Measurements from ENCODE around the gene CCKAR.
"Not testable (repeated sequence)": the region's sequence is repeated elsewhere in the genome, so short reads cannot be mapped to it uniquely, and the experiment has no call there.

The CCKAR gene, protein sequence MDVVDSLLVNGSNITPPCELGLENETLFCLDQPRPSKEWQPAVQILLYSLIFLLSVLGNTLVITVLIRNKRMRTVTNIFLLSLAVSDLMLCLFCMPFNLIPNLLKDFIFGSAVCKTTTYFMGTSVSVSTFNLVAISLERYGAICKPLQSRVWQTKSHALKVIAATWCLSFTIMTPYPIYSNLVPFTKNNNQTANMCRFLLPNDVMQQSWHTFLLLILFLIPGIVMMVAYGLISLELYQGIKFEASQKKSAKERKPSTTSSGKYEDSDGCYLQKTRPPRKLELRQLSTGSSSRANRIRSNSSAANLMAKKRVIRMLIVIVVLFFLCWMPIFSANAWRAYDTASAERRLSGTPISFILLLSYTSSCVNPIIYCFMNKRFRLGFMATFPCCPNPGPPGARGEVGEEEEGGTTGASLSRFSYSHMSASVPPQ

GRCh38 chr4:26490111-26490959, at the start of gene CCKAR:
Gene CCKAR (minus strand): TSS chr4:26490484. CDS start chr4:26490267, 217 bp downstream.
- DNase-seq: no peak

GRCh38 chr4:26533685-26534084, 43.4 kb upstream of the CCKAR start:
- no peak for DNase-seq

- DNase-seq: no peak
Measured at GRCh38 chr4:26531491-26532116, 41.3 kb upstream of the CCKAR start.

DNA sequence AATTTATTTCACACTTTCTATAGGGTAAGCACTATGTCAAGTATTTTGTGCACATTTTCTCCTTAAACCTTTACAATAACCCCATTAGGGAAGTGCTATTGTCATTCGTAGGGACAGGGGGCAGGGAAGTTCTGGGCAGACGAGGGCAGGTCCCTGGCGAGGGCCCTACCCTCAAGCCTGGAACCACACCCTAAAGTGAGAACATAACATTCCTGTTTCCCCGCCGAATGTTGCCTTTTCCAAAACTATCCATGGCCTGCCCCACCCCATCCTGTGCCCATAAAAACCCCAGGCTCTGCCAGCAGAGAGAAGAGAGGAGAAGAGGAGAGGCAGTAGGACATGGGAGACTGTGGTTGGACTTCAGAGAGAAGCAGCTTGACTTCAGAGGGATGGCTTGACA, 39.8 kb upstream of the CCKAR start:
- no peak for DNase-seq

DNA sequence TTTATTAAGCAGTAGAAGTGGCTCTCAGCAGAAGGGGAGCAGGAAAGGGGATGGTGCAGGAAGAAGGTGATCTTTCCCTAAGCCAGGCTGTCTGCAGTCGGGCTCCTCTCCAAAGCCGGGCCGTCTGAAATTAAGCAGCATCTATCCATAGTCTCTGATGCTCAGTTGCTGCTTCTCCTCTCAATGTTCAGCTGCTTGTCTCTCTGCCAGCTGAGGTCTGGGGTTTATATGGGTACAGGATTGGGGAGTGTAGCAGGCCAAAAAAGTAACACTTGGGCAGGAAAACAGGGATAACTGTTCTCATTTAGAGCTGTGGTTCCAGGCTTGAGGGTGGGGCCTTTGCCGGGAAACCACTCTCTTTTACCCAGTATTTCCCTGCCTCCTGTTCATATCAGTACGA, 39.2 kb upstream of the CCKAR start:
- DNase-seq: no peak

- no peak for DNase-seq
Measured at GRCh38 chr4:26525771-26526150, 35.5 kb upstream of the CCKAR start.

DNA sequence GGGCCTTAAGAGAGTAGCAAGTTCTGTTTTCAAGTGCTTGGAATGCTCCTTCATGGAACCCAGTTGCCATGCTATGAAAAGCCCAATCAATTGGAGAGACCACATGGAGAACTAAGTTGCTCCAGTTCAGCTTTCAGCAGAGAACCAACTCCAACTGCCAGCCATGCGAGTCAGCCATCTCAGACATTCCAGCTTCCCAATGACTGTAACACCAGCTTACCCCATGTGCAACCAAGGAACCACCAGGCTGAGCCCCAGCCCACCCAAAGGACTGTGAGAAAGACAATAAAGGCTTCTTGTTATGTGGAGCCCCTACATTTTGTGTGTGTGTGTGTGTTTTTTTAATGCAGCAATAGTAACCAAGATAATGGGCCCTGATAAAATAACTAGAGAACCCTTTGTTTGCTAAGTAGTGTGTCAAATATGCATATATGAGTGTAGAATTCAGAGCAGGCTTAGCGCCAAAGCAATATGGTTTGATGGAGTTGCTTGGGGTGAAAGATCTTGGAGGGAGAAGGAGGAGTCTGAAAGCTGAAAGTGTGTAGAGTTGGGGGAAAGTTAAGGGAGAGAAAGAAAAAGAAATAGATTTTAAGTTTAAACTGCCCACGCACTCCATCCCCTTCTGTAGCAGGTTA, 35.0 kb upstream of the CCKAR start:
- DNase-seq: no peak

- no peak for DNase-seq
Measured at GRCh38 chr4:26524011-26524410, 33.7 kb upstream of the CCKAR start.

DNA sequence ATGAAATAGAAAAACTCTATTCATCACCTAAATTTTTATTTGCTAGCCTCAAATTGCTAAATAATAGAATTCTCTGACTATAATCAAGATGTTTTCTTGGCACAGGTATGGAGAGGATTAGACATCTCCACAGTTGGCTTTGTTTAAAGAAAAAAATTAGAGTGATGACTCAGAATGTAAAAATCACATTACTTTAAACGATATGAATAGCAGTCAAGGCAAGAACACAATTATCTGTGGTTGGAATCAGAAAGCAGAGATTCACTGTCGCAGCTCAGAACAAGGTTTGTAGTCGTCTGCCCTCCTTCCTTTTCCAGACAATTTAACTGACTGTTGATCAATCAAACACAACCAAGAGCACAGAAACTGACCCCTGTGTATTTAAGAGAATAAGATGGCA, 32.2 kb upstream of the CCKAR start:
- DNase-seq: no peak

DNA sequence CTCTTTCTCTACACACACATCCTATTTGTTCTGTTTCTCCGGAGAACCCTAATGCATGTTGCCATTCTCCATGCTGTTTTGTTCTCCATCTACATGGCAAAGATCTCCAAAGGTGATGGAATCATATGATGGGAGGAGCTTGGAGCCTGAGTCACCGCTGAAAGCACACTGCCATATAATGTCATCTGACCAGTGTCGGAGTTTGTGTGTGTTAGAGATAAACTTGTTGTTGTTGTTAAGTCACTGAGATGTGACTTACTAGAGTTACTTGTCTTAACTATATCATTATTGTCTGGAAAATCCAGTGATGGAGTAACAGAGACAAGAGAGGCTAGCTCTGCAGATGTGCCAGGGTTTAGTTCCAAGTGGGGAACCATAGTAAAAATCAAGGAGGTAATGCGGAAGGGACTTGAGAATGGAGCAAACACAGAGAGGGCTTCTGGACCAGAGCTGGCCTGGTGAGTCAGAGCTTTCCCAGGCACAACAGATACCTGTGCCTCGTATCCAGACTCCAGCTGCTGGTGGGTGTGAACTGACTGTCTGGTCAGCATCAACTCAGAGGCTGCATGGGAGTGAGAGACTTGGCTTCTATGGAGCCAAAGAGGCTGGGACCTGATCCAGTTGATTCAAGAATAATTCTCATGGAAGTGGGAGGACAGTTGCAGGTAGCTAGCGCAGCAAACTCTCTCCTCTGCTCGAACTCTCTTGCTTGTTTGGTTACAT, 30.6 kb upstream of the CCKAR start:
- no peak for DNase-seq

DNA sequence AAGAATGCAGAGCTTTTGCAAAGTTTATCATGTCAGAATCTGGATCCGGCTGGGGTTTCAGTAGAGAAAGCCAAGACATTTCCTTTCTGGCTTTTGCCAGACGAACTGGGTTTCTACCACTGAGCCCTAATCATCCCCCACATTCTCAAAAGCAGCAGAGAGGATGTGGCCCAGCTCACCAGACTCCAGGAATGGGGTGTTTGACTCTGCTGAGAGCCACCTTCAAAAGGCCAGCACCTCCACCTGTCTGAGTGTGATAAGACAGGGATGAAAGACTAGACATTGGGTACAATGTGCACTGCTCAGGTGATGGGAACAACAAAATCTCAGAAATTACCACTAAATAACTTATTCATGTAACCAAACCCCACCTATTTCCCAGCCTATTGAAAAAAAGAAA, 25.7 kb upstream of the CCKAR start:
- no peak for DNase-seq

DNA sequence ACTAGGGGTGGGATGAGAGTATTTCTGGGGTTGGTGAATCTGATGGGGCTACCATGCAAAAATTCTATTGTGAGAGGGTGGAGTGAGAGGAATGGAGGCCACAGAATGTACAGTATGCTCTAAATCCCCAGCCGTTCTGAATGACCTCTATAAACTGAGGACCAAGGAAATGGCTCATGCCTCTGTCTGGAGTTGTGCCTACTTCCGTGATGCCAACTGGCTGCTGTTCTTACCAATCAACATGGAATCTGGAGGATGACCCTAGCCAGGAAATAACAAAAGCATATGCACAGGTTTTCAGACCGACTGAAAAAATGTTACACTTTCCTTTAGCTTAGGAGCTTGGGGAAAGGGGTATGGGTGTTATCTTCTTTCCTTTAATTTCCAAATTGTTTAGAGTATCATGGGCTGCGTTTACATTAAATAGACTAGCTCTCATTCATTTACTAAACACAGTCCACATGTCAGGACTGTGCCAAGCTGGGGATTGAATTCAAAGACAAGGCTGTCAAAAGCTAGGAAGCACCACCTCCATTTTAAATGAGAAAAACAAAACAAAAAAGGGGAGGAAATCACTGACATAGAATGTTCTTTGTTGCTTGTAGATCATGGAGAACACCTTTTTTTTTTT, 20.2 kb upstream of the CCKAR start:
- no peak for DNase-seq

- DNase-seq: no peak
Measured at GRCh38 chr4:26509681-26510333, 19.5 kb upstream of the CCKAR start.

DNA sequence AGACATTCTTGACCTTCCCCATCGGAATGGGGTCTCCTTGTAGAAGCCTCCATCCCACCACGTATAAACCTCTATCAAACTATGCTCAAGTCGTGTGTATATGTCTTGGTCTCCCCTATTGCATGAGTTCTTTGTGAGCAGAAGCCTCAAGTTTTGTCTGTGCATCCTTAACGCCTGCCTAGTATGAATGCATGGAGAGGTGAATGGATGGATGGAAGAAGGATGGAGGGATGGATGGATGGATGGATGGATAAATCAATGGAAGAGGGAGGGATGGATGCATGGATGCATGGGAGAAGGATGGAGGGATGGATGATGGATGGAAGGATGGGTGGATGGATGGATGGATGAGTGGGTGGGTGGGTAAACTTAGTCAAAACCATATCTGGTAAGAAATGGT, 17.0 kb upstream of the CCKAR start:
- no peak for DNase-seq

- DNase-seq: no peak
Measured at GRCh38 chr4:26503844-26504243, 13.6 kb upstream of the CCKAR start.

DNA sequence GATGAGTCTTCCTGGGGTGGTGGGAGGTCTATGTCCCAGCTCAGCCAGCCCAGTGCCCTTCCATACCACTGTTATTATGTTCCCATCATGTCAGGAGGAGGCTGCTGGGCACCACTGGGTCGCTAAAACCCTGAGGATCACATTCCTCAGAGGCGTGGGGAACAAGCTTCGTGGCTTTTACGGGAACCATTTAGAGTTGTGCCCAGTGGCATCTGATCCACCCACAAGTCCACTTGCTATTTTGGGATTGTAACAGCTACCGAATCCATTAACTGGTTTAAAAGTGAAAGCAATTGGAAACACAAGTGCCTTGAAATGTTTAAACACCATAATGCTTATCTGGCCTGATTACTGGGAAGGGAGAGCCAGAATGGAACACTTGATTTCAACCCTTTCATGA, 13.1 kb upstream of the CCKAR start:
- no peak for DNase-seq

DNA sequence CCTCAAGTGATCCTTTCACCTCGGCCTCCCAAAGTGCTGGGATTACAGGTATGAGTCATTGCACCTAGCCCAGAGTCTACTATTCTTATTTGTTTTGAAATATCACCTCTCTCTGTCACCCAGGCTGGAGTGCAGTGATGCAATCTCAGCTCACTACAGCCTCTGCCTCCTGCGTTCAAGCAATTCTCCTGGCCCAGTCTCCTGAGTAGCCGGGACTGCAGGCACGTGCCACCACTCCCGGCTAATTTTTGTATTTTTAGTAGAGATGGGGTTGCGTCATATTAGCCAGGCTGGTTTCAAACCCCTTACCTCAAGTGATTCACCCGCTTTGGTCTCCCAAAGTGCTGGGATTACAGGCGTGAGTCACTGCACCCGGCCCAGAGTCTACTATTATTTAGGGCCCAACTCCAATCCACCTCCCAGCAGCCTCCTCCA, 10.3 kb upstream of the CCKAR start:
- DNase-seq: not testable (repeated sequence)

DNA sequence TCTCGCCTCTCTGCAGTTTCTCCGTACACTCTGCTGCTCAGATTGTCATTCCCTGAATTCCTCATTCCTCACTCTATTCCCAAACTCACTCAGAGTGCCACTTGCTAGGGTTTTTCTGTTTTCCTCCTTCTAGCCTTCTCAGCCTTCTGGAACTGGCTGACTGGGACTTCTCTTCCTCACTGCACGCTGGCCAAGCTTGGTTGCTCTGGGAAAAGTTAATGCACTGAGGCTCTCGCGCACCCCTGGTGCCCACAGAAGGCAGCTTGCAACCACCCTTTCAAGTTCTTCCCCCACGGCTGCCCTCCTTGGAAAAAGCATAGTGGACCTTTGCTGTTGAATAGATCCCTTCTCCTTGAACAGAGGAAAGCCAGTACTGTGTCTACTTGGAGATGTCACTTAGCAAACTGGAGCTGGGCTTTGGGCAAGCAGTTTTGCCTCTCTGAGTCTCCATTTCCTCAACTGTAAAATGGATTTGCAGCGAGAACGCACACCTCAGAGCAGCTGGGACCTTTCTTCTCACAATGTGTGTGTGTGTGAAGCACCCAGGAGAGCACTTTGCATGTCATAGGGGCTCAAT, 6.0 kb upstream of the CCKAR start:
- DNase-seq: no peak

GRCh38 chr4:26493461-26493860, 3.2 kb upstream of the CCKAR start:
- no peak for DNase-seq

DNA sequence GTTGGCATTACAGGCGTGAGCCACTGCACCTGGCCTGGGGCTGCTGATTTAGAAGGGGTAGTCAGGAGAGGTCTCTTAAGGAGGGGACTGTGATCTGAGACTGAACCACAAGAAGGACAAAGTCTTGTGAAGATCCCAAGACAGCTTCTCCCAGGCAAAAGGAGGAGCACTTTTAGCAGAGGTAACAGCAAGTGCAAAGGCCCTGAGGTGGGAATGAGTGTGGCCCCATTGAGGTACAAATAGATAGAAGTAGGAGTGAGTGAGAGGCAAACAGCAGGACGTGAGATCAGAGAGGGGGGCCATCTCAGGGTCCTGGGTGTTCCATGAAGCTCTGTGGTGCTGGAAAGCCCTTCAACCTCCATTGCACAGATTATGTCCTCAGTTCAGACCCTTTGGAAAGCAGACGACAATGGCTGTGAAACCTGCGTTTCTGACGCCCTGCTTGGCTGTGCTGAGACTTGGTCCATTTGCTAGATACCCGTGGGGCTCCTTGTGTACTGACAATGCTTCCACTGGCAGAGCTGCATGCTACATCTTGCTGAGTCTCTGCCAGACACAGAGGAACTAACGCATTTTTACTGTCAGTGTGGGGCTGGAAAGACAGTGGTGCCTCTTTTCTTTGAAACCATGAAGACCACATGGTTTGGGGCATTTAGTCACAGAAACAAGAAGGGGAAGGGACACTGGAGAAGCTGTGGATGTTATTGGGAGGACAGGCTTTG, 1.3 kb upstream of the CCKAR start:
- no peak for DNase-seq

- no peak for DNase-seq
Measured at GRCh38 chr4:26490960-26491284, 638 bp upstream of the CCKAR start.

Measured in NCI-H82 (cell line).